ENCODE measurements around the gene GPR173.

The GPR173 gene

DNA sequence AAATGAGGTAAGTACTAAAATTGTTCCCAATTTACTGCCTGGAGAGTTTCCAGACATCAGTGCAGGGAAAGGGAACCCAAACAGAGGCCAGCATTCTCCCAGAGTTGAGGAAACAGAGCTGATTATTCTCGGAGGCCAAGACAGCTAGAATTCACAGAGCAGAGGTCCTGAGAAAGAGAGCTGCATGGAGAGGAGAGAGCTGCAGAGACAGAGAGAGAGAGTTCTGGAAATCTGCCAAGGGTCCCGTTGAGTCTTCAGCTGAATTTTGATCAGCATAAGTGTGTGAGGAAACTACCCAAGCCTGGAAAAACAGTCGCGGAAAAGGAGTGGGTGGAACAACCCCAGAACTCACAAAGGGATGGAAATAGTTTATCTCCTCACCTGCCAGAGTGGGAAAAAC, 43.8 kb upstream of the GPR173 start:
- H3K9me3 ChIP-seq: no peaks in the 10 kb centered on the region
- no peak overlapping the region for H3K27ac ChIP-seq
- TF ChIP-seq, protein P1, sequence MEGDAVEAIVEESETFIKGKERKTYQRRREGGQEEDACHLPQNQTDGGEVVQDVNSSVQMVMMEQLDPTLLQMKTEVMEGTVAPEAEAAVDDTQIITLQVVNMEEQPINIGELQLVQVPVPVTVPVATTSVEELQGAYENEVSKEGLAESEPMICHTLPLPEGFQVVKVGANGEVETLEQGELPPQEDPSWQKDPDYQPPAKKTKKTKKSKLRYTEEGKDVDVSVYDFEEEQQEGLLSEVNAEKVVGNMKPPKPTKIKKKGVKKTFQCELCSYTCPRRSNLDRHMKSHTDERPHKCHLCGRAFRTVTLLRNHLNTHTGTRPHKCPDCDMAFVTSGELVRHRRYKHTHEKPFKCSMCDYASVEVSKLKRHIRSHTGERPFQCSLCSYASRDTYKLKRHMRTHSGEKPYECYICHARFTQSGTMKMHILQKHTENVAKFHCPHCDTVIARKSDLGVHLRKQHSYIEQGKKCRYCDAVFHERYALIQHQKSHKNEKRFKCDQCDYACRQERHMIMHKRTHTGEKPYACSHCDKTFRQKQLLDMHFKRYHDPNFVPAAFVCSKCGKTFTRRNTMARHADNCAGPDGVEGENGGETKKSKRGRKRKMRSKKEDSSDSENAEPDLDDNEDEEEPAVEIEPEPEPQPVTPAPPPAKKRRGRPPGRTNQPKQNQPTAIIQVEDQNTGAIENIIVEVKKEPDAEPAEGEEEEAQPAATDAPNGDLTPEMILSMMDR (IDR thresholded peaks at IDR 0.05): no peak
- no peaks in the 10 kb centered on the region for H3K36me3 ChIP-seq
- peaks cover 0 to 3% of the 10 kb centered on the region in 2 experiments for H3K4me1 ChIP-seq (ENCODE audit: control insufficient read depth in 1 of 2, insufficient read depth in 1 of 2, low read depth in 1 of 2, low read length in 1 of 2)
- H3K27me3 ChIP-seq: peaks cover 21% of the 10 kb centered on the region
- no peak overlapping the region for H3K4me3 ChIP-seq (ENCODE audit: low read depth in 1 of 2, low read length in 1 of 2)

DNA sequence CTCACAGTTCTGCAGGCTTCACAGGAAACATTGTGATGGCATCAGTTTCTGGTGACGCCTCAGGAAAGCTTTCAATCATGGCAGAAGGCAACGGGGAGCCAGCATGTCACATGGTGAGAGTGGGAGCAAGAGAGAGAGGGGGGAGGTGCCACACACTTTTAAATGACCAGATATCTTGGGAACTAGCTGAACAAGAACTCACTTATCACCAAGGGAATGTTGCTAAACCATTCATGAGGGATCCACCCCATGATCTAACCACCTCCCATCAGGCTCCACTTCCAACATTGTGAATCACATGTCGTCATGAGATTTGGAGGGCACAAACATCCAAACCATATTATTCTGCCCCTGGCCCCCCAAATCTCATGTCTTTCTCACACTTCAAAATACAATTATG, 43.3 kb upstream of the GPR173 start:
- peaks cover 15% of the 10 kb centered on the region for H3K27me3 ChIP-seq
- no peaks in the 10 kb centered on the region for H3K9me3 ChIP-seq
- H3K27ac ChIP-seq: no peak overlapping the region
- TF ChIP-seq, protein P1 (IDR thresholded peaks at IDR 0.05): no peak
- H3K4me1 ChIP-seq (ENCODE audit: control insufficient read depth in 1 of 2, insufficient read depth in 1 of 2, low read depth in 1 of 2, low read length in 1 of 2): peaks cover 0 to 3% of the 10 kb centered on the region in 2 experiments
- no peak overlapping the region for H3K4me3 ChIP-seq (ENCODE audit: low read depth in 1 of 2, low read length in 1 of 2)
- no peaks in the 10 kb centered on the region for H3K36me3 ChIP-seq

DNA sequence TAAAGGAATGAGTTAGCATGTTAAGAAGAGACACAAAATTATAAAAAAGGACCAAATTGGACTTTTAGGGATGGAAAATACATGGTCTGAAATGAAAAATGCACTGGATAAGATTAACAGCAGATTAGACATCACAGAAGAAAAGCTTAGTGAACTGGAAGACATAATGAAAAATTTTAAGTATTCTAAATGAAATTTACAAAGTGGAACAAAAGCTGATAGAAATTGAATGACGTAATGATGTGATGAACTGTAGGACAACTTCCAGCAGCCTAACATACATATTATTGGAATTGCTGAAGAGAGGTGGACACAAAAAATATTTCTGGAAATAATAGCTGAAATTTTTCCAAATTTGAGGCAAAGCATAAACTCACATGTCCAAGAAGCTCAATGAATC, 39.6 kb upstream of the GPR173 start:
- no peaks in the 10 kb centered on the region for H3K36me3 ChIP-seq

DNA sequence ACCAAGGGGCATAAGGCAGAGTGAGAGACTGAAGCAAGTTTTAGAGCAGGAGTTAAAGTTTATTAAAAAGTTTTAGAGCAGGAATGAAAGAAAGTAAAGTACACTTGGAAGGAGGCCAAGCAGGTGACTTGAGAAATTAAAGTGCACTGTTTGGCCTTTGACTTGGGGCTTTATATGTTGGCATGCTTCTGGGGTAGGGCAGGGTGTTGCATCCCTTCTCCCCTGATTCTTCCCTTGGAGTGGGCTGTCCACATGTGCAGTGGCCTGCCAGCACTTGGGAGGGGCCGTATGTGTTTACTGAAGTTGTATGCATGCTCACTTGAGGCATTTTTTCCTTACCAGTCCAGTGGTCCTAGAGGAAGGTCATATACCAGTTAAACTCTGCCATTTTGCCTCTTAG, 35.3 kb upstream of the GPR173 start:
- H3K4me3 ChIP-seq (ENCODE audit: low read depth in 1 of 2, low read length in 1 of 2): no peak overlapping the region
- no peak overlapping the region for H3K27ac ChIP-seq
- no peaks in the 10 kb centered on the region for H3K36me3 ChIP-seq
- H3K9me3 ChIP-seq: no peaks in the 10 kb centered on the region
- no peaks in the 10 kb centered on the region for H3K27me3 ChIP-seq
- H3K4me1 ChIP-seq (ENCODE audit: control insufficient read depth in 1 of 2, insufficient read depth in 1 of 2, low read depth in 1 of 2, low read length in 1 of 2): no peaks in the 10 kb centered on the region
- TF ChIP-seq, protein P1 (IDR thresholded peaks at IDR 0.05): no peak

More for the DNA sequence above, 39.6 kb upstream of the GPR173 start:
- no peaks in the 10 kb centered on the region for H3K27me3 ChIP-seq
- TF ChIP-seq, protein P1 (IDR thresholded peaks at IDR 0.05): no peak
- no peaks in the 10 kb centered on the region for H3K9me3 ChIP-seq
- H3K27ac ChIP-seq: no peak overlapping the region
- no peak overlapping the region for H3K4me3 ChIP-seq (ENCODE audit: low read depth in 1 of 2, low read length in 1 of 2)
- H3K4me1 ChIP-seq (ENCODE audit: control insufficient read depth in 1 of 2, insufficient read depth in 1 of 2, low read depth in 1 of 2, low read length in 1 of 2): no peaks in the 10 kb centered on the region

DNA sequence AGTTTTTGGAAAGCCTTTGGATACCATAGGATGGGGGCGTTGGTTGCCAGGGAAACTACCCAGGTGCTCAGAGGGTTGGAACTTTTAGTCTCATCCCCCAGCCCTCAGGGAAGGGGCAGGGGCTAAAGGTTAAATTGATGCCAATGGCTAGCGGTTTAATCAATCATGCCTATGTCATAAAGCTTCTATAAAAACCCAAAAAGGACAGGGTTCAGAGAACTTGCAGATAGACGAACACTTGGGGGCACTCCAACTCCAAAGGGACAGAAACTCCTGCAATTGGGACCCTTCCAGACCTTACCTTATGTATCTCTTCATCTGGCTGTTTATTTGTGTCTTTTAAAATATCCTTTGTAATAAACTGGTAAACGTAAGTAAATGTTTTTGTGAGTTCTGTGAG, 30.0 kb upstream of the GPR173 start:
- H3K36me3 ChIP-seq: no peaks in the 10 kb centered on the region
- H3K9me3 ChIP-seq: no peaks in the 10 kb centered on the region
- H3K4me3 ChIP-seq (ENCODE audit: low read depth in 1 of 2, low read length in 1 of 2): no peak overlapping the region
- no peaks in the 10 kb centered on the region for H3K4me1 ChIP-seq (ENCODE audit: control insufficient read depth in 1 of 2, insufficient read depth in 1 of 2, low read depth in 1 of 2, low read length in 1 of 2)
- no peaks in the 10 kb centered on the region for H3K27me3 ChIP-seq
- TF ChIP-seq, protein P1 (IDR thresholded peaks at IDR 0.05): no peak
- no peak overlapping the region for H3K27ac ChIP-seq

DNA sequence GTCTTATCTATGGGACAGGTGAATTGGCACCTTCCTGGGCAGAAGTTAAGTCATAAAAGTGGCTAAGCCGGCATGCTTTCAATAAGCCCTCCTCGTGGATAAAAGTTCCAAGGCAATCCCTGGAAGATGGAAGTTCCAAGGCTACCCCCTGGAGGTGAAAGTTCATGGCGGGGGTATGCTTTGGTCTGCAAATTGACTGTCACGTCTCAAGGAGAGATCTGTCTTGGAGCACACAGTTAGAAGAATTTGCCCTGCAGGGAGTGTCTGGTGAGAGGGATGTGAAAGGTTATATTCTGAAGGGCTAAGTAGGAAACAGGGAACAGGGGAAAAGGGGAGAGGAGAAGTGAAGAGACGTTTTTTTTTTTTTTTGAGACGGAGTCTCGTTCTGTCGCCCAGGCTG, 26.2 kb upstream of the GPR173 start:
- Histone ChIP-seq H3K27ac (no peak overlapping the region), H3K27me3 (no peaks in the 10 kb centered on the region), H3K4me1 (ENCODE audit: control insufficient read depth in 1 of 2, insufficient read depth in 1 of 2, low read depth in 1 of 2, low read length in 1 of 2) (no peaks in the 10 kb centered on the region), H3K9me3 (no peaks in the 10 kb centered on the region), H3K36me3 (no peaks in the 10 kb centered on the region), H3K4me3 (ENCODE audit: low read depth in 1 of 2, low read length in 1 of 2) (no peak overlapping the region)
- TF ChIP-seq, protein P1 (IDR thresholded peaks at IDR 0.05): no peak

Data from neutrophil (primary cell).